HG03175 (cell line): ENCODE measurements around the gene SDE2.
"Not testable (repeated sequence)": the region's sequence is repeated elsewhere in the genome, so short reads cannot be mapped to it uniquely, and the experiment has no call there.

ENCODE experiments used
- ATAC-seq: cut with Tn5 transposase; IDR thresholded peaks from one replicate; pipeline ENCODE4 v1.9.1; 2021; ENCODE audit warnings: mild to moderate bottlenecking, moderate library complexity; ENCODE audit not compliant: unreplicated experiment

The SDE2 gene

DNA sequence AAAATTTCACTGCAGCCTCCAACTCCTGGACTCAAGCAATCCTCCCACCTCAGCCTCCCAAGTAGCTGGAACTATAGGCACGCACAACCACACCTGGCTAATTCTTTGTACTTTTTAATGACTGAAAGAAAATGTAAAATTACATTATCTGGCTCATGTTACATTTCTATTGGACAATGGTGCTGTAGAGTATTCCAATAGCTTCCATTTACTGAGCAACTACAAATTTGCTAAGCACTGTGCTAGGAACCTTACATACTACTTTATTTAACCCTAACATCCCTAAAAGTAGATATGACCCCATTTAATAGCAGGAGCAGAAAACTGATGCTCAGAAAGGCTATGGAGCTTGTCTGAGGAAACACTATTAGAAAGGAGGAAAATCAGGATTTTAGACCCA lies 19.7 kb downstream of the SDE2 start:
- ATAC-seq: no peak

- peak; percentile 78 for ATAC-seq
Measured at GRCh38 chr1:225977937-225978748, 21.0 kb downstream of the SDE2 start.

DNA sequence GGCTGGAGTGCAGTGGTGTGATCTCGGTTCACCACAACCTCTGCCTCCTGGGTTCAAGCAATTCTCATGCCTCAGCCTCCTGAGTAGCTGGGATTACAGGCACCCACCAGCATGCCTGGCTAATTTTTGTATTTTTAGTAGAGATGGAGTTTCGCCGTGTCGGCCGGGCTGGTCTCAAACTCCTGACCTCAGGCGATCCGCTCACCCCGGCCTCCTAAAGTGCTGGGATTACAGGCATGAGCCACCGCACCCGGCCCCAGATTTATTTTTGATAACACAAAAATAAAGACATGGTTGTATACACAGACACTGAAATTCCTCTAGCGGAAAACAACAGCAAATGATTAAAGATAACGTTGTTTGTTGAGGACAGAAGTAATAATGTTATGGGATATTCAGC lies 24.0 kb downstream of the SDE2 start:
- ATAC-seq: not testable (repeated sequence)

GRCh38 chr1:225974454-225974853 lies 24.7 kb downstream of the SDE2 start:
- no peak for ATAC-seq

GRCh38 chr1:225973158-225973557 lies 26.0 kb downstream of the SDE2 start:
- ATAC-seq: no peak

DNA sequence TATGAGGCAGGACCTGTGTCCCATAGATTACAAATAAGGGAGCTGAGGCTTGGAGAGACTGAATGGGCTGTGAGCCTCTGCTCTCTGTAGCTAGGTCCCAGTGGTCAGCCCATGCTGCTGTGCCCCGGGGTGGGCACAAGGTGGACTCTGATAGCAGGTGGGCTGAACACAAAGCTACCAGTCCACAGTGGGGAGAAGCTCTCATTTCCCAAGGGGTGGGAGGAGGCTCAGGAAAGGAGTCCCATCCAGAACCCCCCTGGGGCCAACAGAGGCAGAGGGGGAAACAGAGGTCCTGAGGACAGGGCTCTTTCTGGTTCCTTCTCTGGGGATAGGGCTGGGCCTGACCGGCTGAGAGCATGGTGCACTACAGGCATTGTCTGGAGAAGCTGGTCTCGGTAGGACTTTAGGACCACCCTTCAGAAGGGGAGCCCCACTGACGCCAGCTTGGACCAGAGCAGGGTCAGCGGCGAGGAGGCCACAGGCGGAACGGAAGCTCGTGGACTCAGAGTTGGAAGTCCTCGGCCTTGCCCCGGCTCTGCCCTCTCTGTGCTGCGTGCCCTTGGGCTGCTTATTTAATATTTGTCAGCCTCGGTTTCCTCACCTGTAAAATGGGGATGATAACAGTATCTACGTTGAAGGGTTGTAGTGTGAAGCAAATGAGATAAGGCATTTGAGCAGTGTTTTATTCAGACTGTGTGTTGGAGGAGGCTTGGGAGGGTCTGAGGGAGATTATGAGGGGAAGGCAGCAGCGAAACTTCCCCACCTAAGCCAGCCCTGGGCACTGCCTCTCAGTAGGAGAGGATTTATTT lies 26.6 kb downstream of the SDE2 start:
- no peak for ATAC-seq

DNA sequence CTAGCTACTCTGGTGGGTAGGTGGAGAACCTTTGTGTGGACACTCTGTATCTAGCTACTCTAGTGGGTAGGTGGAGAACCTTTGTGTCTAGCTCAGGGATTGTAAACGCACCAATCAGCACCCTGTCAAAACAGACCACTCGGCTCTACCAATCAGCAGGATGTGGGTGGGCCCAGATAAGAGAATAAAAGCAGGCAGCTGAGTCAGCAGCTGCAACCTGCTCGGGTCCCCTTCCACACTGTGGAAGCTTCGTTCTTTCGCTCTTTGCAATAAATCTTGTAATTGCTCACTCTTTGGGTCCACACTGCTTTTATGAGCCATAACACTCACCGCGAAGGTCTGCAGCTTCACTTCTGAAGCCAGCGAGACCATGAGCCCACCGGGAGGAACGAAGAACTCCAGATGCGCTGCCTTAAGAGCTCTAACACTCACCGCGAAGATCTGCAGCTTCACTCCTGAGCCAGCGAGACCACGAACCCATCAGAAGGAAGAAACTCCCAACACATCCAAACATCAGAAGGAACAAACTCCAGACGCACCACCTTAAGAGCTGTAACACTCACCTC lies 28.5 kb downstream of the SDE2 start:
- not testable (repeated sequence) for ATAC-seq

GRCh38 chr1:225969751-225970150 lies 29.4 kb downstream of the SDE2 start:
- ATAC-seq: not testable (repeated sequence)

DNA sequence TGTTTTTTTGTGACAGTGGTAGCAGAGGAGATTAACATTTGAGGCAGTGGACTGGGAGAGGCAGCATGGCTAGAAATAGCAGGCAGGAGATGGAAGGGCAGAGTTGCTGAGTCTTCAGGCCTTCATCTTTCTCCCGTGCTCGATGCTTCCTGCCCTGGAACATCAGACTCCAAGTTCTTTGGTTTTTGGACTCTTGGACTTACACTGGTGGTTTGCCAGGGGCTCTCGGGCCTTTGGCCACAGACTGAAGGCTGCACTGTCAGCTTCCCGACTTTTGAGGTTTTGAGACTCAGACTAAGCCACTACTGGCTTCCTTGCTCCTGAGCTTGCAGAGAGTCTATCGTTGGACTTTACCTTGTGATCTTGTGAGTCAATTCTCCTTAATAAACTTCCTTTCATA lies 33.9 kb downstream of the SDE2 start:
- no peak for ATAC-seq

GRCh38 chr1:225963735-225964530 lies 35.2 kb downstream of the SDE2 start:
- ATAC-seq: no peak

- peak; percentile 86 for ATAC-seq
Measured at GRCh38 chr1:225962440-225962975, 36.6 kb downstream of the SDE2 start.

- no peak for ATAC-seq
Measured at GRCh38 chr1:225961659-225962439, 37.3 kb downstream of the SDE2 start.

DNA sequence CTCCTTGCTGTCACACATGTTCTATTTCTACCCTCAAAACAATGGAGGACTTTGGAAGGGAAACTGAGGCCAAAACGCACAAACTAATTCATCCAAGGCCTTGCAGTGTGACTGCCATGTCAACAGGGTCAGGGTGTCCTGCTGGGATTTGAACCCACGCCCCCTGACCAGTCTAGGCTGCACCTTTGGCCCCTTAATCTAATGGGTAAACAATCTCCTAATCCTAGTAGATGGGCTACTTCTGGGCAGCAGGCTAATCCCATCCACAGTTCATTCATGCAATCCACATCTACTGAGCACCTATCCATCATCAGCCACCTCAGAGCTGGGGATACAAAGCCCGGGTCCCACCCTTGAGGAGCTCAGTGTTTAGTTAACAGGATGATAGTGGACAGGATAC lies 41.1 kb downstream of the SDE2 start:
- ATAC-seq: no peak

DNA sequence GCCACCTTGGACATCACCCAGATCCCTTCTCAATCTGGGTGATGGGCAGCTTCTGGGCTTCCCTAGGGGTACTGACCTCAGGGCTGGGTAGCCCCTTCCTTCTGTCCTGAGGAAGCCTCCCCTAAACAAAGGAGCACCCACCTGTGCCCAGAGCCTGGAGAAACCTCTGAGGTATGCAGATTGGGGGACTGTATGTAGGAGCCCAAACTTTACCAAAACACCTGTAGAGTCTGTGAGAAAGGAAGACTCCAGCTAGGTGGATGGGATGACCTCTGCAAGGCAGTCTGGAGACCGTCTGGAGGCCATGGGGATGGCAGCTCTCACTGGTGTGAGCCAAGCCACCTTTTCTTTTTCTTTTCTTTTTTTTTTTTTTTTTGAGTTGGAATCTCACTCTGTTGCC lies 44.4 kb downstream of the SDE2 start:
- ATAC-seq: no peak

GRCh38 chr1:225953315-225953714 lies 45.8 kb downstream of the SDE2 start:
- ATAC-seq: no peak

DNA sequence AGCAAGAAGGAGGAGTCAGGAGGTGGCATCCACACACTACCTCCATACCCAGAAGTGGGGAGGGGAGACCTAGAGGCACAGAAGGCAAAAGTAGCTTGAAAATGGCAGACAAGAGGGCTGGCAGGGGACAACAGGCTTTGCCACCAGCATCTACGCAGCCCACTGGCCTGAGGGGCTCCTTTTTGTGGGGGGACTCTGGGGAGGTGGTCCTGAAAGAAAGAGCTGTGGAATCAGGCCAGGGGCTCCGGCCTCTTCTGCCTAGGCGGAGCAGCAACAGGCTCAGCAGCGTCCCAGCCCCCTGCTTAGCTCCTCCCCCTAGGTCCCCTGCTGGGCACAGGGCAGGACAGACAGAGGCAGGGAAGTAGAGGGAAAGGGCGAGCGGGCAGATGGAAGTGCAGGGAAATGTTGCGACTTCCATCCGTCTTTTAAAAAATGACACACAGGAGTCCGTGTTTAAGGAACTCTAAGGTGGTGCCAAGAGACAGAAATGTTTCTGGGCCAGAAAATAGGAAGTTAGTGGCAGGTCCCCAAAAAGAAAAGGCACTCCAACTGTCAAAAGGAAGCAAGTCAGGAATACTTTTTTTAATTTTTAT lies 48.1 kb downstream of the SDE2 start:
- ATAC-seq: no peak

- ATAC-seq: no peak
Measured at GRCh38 chr1:225949041-225949440, 50.1 kb downstream of the SDE2 start.

DNA sequence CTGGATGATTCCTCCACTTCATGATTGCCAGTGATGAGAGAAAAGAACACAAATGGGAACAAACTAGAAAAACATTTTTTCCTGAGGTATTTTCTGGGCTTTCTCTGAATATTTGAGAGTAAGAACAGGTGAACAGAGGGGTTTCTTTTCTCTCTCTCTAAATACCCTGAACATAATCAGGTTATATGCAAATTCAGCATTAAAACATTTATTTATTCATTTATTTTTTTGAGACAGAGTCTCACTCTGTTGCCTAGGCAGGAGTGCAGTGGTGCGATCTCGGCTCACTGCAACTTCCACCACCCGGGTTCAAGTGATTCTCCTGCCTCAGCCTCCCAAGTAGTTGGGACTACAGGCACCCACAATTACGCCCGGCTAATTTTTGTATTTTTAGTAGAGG lies 52.3 kb downstream of the SDE2 start:
- ATAC-seq: no peak

DNA sequence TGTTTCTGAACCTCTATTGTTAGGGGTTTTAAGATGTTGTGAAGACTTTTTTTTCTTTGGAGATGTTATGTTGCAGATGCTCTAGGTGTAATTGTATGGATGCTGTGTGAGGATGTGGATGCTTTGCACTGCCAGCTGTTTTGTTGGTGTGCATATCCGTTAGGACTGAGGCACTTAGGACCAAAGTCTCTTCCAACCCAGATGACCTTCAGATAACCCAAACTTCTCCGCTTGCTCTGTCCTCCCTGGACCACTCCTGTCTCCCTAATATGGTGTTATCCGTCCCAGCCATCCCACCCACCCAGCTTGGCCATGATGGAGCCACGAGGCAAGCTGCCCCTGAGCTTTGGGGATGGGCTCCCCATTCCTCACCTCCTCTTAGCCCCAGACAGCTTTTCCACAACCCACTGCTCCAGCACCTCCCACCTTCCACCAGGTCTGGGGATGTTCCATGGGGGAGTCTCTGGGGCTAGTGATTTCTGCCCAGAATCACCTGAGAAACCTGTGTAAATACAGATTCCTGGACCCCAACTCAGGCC lies 53.0 kb downstream of the SDE2 start:
- ATAC-seq: no peak
